ENCODE measurements around the gene LCAT.

The LCAT gene

GRCh38 chr16:67963662-67964321, 19.9 kb upstream of the LCAT start:
- H3K4me3 ChIP-seq (ENCODE audit: low read length): no peak overlapping the region; the same call in 1 of the 2 replicates
- no peak for TF ChIP-seq ZNF274 (IDR thresholded peaks at IDR 0.05; ENCODE audit: low read depth, low read length)

- no peak overlapping the region; the same call in 1 of the 2 replicates for H3K4me3 ChIP-seq (ENCODE audit: low read length)
- no peak for TF ChIP-seq ZNF274 (IDR thresholded peaks at IDR 0.05; ENCODE audit: low read depth, low read length)
Observed at GRCh38 chr16:67963292-67963661, 19.4 kb upstream of the LCAT start.

GRCh38 chr16:67962135-67962534, 18.2 kb upstream of the LCAT start:
- H3K4me3 ChIP-seq (ENCODE audit: low read length): no peak overlapping the region
- no peak for TF ChIP-seq ZNF274 (IDR thresholded peaks at IDR 0.05; ENCODE audit: low read depth, low read length)

- no peak for TF ChIP-seq ZNF274 (IDR thresholded peaks at IDR 0.05; ENCODE audit: low read depth, low read length)
- no peak overlapping the region for H3K4me3 ChIP-seq (ENCODE audit: low read length)
Observed at GRCh38 chr16:67961551-67961957, 17.6 kb upstream of the LCAT start.

- no peak for TF ChIP-seq ZNF274 (IDR thresholded peaks at IDR 0.05; ENCODE audit: low read depth, low read length)
- no peak overlapping the region for H3K4me3 ChIP-seq (ENCODE audit: low read length)
Observed at GRCh38 chr16:67959536-67960329, 15.8 kb upstream of the LCAT start.

- no peak for TF ChIP-seq ZNF274 (IDR thresholded peaks at IDR 0.05; ENCODE audit: low read depth, low read length)
- H3K4me3 ChIP-seq (ENCODE audit: low read length): no peak overlapping the region
Observed at GRCh38 chr16:67957622-67958021, 13.7 kb upstream of the LCAT start.

- H3K4me3 ChIP-seq (ENCODE audit: low read length): no peak overlapping the region
- no peak for TF ChIP-seq ZNF274 (IDR thresholded peaks at IDR 0.05; ENCODE audit: low read depth, low read length)
Observed at GRCh38 chr16:67954421-67955196, 10.7 kb upstream of the LCAT start.

GRCh38 chr16:67953641-67954375, 9.9 kb upstream of the LCAT start:
- no peak for TF ChIP-seq ZNF274 (IDR thresholded peaks at IDR 0.05; ENCODE audit: low read depth, low read length)
- no peak overlapping the region for H3K4me3 ChIP-seq (ENCODE audit: low read length)

GRCh38 chr16:67951485-67951884, 7.6 kb upstream of the LCAT start:
- no peak for TF ChIP-seq ZNF274 (IDR thresholded peaks at IDR 0.05; ENCODE audit: low read depth, low read length)
- H3K4me3 ChIP-seq (ENCODE audit: low read length): no peak overlapping the region

GRCh38 chr16:67950335-67950843, 6.5 kb upstream of the LCAT start:
- no peak overlapping the region for H3K4me3 ChIP-seq (ENCODE audit: low read length)
- no peak for TF ChIP-seq ZNF274 (IDR thresholded peaks at IDR 0.05; ENCODE audit: low read depth, low read length)

- no peak for TF ChIP-seq ZNF274 (IDR thresholded peaks at IDR 0.05; ENCODE audit: low read depth, low read length)
- H3K4me3 ChIP-seq (ENCODE audit: low read length): no peak overlapping the region
Observed at GRCh38 chr16:67949645-67950044, 5.7 kb upstream of the LCAT start.

GRCh38 chr16:67948015-67948414, 4.1 kb upstream of the LCAT start:
- no peak overlapping the region for H3K4me3 ChIP-seq (ENCODE audit: low read length)
- no peak for TF ChIP-seq ZNF274 (IDR thresholded peaks at IDR 0.05; ENCODE audit: low read depth, low read length)

- H3K4me3 ChIP-seq (ENCODE audit: low read length): no peak overlapping the region
- TF ChIP-seq ZNF274 (IDR thresholded peaks at IDR 0.05; ENCODE audit: low read depth, low read length): no peak
Observed at GRCh38 chr16:67946966-67947558, 3.1 kb upstream of the LCAT start.

Data from GM08714 (cell line).